ENCODE data around the gene SCARB2. TPM values are rescaled to one million over a fixed set of nuclear protein-coding genes. Genes with fewer than 3 reads are reported as not detected.

SCARB2 gene
- total and polyA plus RNA-seq, 2 experiments from 2014 or later, result 17.7 to 41.0 TPM

- Histone ChIP-seq H3K4me1 (ENCODE audit: insufficient read depth) (peaks cover 19% of the 10 kb centered on the region), H3K9me2 (ENCODE audit: insufficient read depth) (no peaks in the 10 kb centered on the region), H3K27me3 (ENCODE audit: insufficient read depth) (no peaks in the 10 kb centered on the region), H3K36me3 (ENCODE audit: insufficient read depth) (peaks cover 12% of the 10 kb centered on the region; the same call in 1 of the 2 replicates), H3K4me2 (peak overlapping the region; percentile 76), H2AFZ (no peak overlapping the region), H3K27ac (ENCODE audit: low read depth) (no peak overlapping the region), H4K20me1 (replicated peaks; ENCODE audit: insufficient read depth) (no peaks in the 10 kb centered on the region; the same call in none of the 2 replicates), H3F3A (replicated peaks; ENCODE audit: low read depth) (no peaks in the 10 kb centered on the region), H3K4me3 (peak overlapping the region; percentile 63), H3K79me2 (replicated peaks; ENCODE audit: insufficient read depth) (peaks cover 27% of the 10 kb centered on the region)
- Mint-ChIP-seq H3K4me3 (peak overlapping the region; percentile 75), H3K9me3 (peaks cover 33% of the 10 kb centered on the region), H3K27ac (no peak overlapping the region), H3K4me1 (peaks cover 40% of the 10 kb centered on the region), H3K27me3 (ENCODE audit: insufficient read depth, low read depth, poor library complexity) (peaks cover 17% of the 10 kb centered on the region), H3K36me3 (ENCODE audit: low read depth) (peaks cover 41% of the 10 kb centered on the region)
- DNase-seq (ENCODE audit: low spot score), result no peak
- TF ChIP-seq CTCF (conservative IDR thresholded peaks at IDR 0.05; ENCODE audit: low read depth in 2 of 2), result no peak
- no peak for TF ChIP-seq ZNF114 (CRISPR knock-in tag; IDR thresholded peaks at IDR 0.05)
- no peak for TF ChIP-seq EZH2 (IDR thresholded peaks at IDR 0.05; ENCODE audit: low read depth, unreplicated experiment)
- TF ChIP-seq ZNF331 (CRISPR knock-in tag; IDR thresholded peaks at IDR 0.05; ENCODE audit: low read depth), result no peak
- no peak for TF ChIP-seq POLR2AphosphoS5 (IDR thresholded peaks at IDR 0.05; ENCODE audit: low read depth)
- TF ChIP-seq, protein P1, sequence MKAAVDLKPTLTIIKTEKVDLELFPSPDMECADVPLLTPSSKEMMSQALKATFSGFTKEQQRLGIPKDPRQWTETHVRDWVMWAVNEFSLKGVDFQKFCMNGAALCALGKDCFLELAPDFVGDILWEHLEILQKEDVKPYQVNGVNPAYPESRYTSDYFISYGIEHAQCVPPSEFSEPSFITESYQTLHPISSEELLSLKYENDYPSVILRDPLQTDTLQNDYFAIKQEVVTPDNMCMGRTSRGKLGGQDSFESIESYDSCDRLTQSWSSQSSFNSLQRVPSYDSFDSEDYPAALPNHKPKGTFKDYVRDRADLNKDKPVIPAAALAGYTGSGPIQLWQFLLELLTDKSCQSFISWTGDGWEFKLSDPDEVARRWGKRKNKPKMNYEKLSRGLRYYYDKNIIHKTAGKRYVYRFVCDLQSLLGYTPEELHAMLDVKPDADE (IDR thresholded peaks at IDR 0.05), result no peak
- no peak for TF ChIP-seq EZH2phosphoT487 (IDR thresholded peaks at IDR 0.05; ENCODE audit: unreplicated experiment)
- TF ChIP-seq NANOG (IDR thresholded peaks at IDR 0.05; ENCODE audit: borderline replicate concordance), result no peak
- no peak for TF ChIP-seq CREB1 (CRISPR knock-in tag; IDR thresholded peaks at IDR 0.05; ENCODE audit: low read depth)
- TF ChIP-seq REST (IDR thresholded peaks at IDR 0.05; ENCODE audit: unreplicated experiment), result no peak
- TF ChIP-seq STAT1 (IDR thresholded peaks at IDR 0.05; ENCODE audit: unreplicated experiment), result no peak
- no peak for TF ChIP-seq JUNB (IDR thresholded peaks at IDR 0.05; ENCODE audit: unreplicated experiment)
- no peak for TF ChIP-seq ZNF462 (CRISPR knock-in tag; IDR thresholded peaks at IDR 0.05)
- ATAC-seq, result no peak
These were observed 19.1 kb upstream of the SCARB2 start for GRCh38 chr4:76232681-76233080.
